Activated T-helper 1 cell treated with anti-CD3 and anti-CD28 coated beads, Interleukin-2, amount 50 U/mL, for 16 hours (primary cell): ENCODE measurements around the gene RNF113B.

Source experiments
- DNase-seq, 2 donors: peaks; one replicate each; pipeline ENCODE4 v3.0.0-alpha.2; 2020; ENCODE audit warnings: low read depth in 1 of 2, low spot score in 1 of 2

Gene RNF113B

DNA sequence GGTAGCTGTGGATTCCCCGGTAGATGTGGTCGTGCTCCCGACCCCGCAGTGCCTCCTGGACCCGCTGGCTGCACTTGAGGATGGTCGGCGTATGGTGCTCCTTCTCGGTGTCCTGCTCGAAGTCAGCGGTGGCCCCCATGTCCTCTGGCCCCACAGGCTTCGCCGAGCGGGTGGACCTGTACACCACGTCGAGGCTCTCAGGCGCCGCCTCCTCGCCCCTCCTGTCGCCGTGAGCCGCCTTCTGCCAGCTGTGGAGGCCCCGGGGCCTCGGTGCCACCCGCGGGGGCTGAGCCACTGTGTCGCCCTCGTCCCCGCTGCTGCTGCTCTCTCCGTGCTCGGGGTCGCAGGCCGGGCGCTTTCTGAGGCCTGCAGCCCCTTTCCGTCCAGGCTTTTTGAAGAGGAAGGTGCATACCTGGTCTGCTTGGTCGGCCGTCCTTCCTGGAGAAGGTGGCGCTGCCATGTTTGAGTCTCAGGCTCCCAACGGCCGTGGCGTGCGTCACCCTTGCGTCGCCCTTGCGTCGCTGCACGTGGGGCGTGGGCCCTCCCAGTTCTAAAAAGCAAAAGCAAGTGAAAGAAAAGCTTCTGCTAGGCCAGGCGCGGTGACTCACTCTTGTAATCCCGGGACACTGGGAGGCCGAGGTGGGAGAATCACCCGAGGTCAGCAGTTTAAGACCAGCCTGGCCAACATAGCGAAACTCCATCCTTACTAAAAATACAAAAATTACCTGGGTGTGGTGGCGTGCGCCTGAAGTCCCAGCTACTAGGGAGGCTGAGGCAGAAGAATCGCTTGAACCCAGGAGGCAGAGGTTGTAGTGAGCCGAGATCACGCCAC lies at the start of gene RNF113B:
Gene RNF113B, minus strand, starts transcription at position 493 of the 832 bp plus-strand sequence. Its CDS starts 33 bp downstream, at position 460.
- DNase-seq: no peak

DNA sequence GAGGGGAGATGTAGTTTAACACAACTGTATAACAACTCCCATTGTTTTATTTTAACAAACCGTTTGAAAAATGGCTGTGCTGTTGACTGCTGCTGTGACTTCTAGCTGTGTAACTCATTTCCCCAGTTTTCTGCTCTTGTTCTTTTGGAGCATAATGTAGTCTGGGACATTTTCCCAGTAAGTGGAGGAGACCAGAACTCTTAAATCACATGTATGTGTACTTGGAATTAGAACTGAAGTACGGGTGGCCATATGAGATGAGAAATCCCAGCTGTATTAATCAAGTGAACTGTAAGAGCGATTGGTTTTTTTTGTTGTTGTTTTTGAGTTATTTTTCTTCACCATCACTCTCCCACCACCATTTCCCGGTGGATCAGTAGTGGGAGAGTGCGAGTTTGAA lies 49.4 kb upstream of the RNF113B start:
- no peak for DNase-seq

DNA sequence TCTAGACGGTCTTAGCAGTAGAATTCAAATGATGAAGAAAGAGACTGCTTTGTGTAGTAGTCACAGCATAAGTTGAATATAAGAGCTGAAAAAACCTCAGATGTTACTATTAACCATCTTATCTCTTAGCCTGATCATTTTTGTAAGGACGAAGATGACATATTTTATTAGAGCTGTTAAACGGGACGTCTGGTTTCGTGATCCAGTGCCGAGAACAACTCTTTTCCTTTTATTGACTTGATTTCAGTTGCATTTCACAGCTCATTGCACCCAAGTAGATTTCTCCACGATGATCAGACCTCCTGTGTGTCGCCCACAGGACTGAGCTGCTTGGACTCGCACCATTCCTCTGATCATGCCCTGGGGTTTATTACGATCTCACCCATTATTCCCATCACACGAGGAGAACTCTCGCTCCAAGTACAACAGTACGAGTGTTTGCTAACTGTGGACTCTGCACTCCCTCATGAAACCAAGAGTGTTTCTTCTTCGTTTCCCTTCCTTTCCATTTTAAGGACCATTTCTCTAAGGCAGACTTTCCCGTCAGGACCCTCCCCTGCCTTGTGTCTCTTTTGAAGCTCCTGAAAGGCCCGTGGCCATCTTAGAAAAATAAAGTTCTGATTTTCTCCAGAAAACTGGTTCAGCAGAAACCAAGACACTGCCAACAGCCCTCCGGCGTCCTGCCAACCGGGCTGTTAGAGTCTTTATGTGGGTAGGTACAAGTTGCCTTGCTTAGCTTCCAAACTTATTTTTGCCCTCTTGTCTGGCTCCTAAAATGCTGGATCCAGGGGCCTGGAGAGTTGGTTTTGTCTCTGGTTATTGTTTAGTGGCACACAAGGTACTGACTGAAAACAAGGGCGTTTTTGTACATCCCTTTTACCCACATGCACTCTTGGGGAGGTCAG lies 48.2 kb upstream of the RNF113B start:
- DNase-seq: no peak

DNA sequence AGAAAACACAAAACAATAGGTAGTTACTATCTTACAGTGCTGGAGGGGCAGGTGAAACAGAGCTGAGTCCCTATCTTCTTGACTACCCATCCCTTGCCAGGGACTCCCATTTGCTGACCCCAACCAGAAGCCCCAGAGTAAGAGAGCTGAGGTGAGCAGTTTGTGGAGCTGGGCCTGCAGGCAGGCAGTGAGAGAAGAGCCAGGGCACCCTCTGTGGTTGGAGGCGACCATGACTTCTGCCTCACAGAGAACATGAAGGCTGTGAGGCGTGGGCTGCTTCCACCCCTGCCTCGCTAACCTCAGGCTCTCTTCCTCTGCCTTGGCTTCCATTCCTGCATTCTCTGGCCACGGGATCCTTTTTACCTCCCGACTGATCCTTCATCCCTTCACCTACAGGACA lies 47.5 kb upstream of the RNF113B start:
- DNase-seq: no peak

DNA sequence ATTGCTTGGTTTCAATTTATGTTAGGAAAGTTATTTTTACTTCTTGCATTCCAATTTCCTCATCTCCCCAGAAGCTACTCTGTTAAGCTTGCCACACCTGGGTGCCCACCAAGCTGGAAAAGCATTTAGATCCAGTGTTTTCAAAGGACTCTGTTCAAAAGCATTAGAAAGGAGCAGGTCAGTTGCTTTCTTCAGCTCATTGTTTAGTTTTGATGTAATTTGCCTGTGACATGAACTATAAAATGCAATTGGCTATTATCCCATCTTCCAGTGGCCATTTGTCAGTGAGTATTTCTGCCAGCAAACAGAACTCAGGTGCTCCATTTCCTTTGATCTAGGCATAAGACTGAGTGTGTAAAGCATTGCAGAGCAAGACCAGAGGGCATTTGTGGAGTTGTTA lies 46.7 kb upstream of the RNF113B start:
- DNase-seq: no peak

DNA sequence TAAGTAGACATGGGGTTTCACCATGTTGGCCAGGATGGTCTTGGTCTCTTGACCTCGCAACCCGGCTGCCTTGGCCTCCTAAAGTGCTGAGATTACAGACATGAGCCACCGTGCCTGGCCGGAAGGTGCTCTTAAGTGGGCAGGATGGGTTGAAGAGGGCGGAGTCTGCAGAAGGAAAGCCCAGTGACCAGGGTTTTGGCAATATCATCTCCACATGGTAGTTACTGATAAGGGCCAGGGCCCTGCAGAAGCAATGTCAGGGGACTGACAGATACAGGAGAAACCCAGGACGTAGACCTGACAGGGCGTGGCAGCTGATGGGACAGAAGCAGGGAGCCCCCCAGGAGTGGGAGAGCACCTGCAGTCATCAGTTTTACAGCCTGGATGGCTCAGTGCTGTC lies 45.7 kb upstream of the RNF113B start:
- DNase-seq: no peak

DNA sequence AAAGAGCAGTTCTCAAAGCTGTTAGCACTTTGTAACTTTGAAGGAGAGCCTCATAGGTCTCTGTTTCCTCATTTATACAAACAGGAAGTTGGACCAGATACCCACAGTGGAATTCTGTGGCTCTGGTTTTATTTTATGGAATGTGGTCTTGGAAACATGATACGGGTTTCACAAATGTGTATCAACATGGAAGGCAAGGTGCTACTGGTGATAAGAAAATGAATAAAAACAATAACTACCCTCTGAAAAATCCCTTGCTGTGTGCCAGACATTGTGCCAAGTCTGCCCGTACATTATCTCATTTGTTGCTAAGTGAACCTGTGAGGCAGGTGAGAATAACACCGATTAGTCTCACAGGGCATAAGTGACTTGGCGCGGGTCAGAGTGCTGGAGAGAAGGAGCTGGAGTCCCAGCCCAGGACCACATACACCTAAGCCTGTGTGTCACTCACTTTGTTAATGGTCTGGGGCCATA lies 45.0 kb upstream of the RNF113B start:
- no peak for DNase-seq

DNA sequence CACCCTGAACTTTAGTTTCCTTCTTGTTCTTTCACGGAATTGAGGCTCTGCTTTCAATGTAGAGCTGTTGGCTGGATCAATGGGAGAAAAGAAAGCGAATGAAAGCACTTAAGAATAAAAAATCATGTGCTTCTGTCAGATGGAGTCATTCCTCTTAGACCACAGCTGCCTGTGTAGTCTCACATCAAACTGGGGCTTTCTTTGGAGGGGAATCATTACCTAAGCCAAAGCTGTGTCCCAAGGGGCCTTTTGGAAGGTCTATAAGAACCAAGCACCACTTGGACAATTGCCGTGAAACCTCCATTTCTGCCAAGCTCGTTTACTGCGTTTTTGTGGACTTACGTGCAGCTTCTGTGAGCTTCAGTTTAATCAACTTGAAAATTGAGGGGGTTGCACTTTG lies 44.2 kb upstream of the RNF113B start:
- no peak for DNase-seq

DNA sequence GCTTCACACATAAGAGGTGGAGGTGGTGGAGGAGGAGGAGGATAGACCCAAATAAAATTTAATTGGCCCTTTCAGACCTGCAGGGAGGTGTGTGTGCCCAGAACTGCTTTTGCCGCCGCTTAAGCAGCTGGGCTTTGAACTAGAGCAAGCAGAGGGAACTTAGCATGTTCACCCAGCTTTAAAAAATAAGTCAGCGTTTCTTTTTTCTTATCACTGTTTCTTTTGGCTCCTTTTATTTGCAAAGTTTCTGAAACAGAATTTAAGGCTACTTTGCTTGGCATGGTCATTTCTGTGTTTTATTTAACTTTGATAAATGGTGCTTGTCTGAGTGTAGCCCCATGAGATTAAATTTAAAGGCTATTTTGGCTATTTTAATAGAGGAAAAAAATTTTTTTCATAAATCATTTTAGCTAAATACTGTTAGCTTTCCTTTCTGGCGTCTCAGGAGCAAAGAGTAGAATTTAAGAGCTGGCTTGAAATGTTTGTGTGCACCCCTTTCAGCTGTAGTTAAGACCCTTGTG lies 43.3 kb upstream of the RNF113B start:
- DNase-seq: no peak

DNA sequence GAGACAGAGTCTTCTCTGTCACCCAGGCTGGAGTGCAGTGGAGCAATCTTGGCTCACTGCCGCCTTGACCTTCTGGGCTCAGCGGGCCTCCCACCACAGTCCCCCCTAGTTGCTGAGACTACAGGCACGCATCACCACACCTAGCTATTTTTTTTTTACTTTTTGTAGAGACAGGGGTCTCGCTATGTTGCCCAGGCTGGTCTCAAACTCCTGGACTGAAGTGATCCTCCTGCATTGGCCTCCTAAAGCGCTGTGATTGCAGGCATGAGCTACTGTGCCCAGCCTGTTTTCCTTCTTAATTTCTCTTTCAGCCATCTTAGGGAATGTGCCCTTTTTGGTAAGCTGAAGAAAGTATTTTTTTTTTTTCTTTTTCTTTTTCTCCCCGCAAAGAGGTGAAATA lies 42.6 kb upstream of the RNF113B start:
- no peak for DNase-seq

DNA sequence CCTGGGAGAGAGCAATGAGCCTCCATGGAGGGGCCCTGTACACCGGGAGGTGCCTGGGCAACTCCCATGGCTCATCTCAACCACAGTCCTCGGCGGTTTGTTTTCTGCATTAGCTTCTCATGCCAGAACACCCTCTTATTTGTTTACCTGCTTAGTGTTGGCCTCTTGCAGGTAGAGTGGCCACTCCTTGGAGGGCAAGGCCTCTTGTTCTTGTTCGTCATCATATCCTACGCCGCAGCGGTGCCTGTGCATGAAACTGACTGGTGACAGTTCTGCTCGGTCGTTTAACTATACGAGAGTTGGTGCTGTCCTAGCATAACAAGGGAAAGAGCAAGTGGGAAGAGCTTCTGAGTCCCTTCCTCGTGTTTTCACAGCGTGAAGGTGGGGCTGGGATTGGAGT lies 40.5 kb upstream of the RNF113B start:
- no peak for DNase-seq

DNA sequence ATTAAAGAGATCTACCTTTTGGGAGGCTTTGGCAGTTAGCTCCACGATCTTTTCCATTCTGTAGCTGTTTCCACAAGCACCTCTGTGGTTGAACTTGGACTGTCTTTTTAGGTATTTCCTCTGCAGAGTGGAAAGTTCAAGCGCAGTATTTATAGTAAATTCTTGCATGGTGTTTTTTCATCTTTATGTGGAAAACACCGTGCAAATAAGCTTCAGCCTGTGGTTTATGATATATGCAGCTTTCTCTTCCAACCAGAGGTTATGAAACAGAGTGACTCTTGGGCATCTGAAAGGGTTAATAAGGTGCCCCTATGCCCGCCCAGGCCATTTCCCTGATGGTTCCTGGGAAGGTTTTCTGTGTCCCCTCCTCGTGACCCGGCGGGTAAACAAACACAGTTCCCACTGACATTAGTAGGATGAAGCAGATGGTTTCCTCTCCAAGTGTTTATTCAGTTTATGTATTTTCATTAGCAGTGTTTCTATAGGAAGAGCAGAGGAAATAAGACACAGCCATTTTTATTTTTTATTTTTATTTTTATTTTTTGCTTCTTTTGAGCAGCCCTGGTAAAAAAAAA lies 39.7 kb upstream of the RNF113B start:
- DNase-seq: no peak

DNA sequence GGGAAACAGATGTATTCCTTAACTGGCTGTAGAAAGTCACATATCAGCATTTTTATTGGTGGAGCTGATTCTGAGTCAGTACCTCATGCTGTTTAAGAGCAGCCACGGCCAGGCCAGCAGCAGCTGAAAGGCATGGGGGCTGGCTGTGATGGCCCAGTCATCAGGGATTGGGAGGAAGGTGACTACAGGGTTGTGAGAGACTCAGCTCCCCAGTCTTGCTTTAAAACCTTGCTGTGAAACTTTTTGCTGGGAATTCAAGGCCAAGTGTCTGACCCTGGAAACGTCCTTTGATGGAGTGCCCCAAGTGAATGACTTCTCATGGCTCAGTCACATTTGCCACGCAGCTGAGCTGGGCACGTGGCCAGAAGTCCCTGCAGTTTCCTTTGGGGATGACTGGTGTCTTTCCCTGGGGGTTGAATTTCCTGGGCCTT lies 39.1 kb upstream of the RNF113B start:
- no peak for DNase-seq

DNA sequence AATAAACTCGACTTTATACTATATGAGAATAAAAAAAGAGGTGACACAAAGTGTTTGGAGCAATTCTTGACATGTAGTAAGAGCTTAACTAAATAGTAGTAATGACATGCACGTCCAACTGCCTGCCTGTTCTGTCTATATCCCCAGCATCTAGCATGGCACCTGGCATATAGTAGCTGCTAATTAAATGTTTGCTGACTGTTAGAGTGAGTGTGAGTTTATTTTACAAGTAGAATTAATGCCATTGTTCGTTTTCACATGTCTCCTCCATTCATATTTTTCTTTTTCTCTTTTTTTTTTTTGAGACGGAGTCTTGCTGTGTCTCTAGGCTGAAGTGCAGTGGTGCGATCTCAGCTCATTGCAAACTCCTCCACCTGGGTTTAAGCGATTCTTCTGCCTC lies 38.4 kb upstream of the RNF113B start:
- DNase-seq: no peak

DNA sequence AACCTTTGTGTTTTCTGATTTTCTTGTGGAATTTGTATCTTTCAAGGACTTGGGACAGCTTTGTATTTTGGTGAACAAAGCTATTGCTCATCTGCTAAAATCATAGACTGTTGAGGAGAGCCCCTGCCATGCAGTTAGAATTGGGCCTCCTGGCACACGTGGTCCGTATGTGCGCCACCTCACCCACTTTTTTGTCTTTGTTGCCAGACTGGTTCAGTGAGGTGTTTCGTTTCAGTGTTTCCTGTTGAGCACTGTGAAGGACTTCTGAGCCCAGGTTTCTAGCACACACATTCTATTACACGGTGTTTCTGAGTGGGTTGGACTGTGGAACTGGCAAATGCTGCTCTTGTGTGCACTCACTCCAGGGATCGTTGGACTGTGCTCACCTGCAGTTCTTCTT lies 37.6 kb upstream of the RNF113B start:
- DNase-seq: no peak

DNA sequence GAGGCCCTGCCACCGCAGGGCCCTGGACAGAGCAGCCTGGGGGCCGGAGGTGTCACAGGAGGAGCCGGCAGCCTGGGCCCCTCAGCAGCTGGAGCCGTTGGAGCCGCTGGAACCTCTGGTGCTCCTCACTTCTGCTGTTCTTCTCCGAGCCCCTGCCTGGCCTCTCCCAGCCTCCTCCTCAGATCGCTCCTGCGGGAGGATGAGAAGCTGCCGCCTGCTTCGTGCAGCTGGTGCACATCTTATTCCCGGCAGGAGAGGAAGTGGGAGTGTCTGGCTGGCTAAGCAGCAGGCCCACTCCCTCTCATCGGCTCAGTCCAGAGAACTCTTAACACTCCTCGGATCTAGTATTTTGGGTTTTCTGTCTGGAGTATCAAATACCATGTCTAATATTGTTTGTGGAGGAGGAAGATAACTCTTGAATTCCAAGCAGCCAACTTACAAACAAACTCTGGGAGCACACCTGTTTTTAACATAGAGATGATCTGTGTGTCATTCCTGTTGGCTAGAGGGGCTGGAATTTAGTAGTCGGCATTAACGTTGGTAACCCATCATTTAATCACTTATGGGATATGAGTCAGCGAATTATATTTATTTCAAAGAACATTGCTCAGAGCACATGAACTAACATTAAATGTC lies 37.1 kb upstream of the RNF113B start:
- no peak for DNase-seq

DNA sequence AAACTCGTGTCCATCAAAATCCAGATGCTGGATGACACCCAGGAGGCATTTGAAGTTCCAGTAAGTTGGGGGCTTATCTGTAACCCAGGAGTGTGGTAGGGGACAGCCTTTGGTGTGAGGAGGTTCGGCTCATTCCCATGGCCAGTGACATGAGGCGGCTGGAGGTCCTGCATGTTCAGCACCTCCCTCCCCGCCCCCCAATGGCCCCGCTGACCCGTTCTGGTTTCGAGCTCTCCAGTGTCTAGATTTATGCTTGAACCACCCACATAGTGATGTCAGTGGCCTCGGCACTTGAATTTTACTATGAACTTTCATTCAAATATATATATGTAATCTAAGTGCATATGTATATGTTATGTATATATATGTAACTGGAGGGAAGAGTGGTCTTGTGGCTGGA lies 36.3 kb upstream of the RNF113B start:
- no peak for DNase-seq

DNA sequence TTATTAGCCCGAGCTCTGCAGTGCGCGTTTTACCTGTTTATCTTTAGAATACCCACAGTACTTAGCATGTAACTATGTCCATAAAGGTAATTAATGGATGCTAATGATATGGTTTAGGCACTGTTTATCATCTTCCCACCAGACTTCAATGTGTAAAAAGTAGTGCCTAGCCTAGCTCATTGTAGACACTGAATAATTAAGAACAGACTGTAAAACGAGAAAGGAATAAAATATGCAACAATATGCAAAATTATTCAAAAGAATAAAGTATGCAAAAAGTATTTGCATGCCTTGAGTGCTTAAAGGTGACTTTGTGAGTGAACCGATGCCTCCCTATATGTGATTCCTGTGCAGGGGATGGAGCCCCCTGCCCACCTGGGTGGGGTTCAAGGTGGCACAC lies 35.7 kb upstream of the RNF113B start:
- no peak for DNase-seq

DNA sequence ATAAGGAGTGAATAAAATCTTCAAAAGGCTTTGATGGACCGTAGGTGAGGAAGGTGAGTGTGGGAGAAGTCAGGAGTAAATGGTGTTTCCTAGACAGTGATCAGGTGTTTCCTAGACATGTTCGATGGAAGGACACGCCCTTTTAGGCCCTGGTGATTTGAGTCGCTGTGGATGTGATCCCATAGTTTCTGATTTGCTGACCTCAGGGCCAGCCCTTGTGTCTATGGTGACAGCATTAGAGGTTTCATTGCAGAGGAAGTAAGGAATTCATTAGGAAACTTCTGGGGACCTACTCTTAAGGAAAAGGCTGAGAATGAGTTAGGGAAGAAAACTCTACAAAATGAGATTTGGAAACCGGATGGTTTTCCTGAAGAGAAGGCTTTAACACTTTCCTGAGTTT lies 31.5 kb upstream of the RNF113B start:
- no peak for DNase-seq

DNA sequence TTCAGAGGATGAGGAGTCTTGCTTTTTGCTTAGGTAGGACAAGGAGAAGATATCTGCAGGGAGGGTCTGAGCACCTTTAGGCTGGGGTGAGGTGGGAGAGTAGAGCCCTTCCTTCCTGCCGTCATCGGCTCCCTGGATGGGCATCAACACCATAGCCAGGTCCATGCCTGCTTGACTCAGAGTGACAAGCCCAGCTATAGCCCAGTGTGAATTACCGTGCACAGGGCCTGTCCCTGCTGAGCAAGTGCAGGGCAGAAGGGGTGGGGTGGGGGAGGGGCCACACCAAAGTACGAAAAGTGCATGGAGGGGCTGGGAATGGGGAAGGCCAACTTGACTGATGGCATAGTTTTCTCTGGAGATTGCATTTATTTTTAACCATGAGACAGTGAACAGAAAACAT lies 30.3 kb upstream of the RNF113B start:
- no peak for DNase-seq

DNA sequence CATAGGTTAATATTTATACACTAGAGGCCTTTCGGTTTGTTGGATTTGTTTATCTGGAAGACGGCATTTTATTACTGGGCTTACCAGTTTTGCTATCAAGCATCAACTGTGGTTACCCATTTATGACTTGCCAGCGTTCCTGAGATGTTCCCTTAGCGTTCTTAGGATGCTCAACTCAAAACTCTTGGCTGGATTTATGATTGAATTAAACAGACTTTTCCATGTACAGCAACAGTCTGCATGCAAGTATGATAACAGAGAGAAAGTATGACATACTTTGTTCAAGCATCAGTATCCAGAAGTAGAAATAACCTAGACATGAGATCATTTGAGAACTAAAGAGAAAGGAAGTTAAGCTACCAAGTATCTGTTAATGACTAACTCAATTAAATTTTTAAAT lies 29.9 kb upstream of the RNF113B start:
- DNase-seq: no peak
